OCI-LY3 (cell line): ENCODE measurements around the gene CMSS1.

ENCODE experiments used
- H2AFZ ChIP-seq: fragments of 200-600, 300-600 bp; shearing (Covaris generic); 2 replicates; pipeline ENCODE4 v1.6.0; 2014; ENCODE audit warnings: antibody characterized with exemption, low read depth, low read length
- H3K27ac ChIP-seq: fragments of 200-600, 300-600 bp; sonication (generic); 2 replicates; pipeline ENCODE4 v1.5.1; 2014; ENCODE audit warnings: mild to moderate bottlenecking, low read length, moderate library complexity, mixed read lengths
- H3K27me3 ChIP-seq: fragments of 200-600, 300-600 bp; sonication (generic); 2 replicates; pipeline ENCODE4 v1.6.1; 2014; ENCODE audit warnings: low read depth, low read length, mixed read lengths
- H3K36me3 ChIP-seq: fragments of 200-600, 300-600 bp; sonication (generic); replicated peaks from 2 replicates; pipeline ENCODE3; 2014; ENCODE audit warnings: low read depth, low read length, mixed read lengths
- H3K4me1 ChIP-seq: fragments of 300-600, 200-600 bp; sonication (generic); 2 replicates; pipeline ENCODE4 v1.6.1; 2014; ENCODE audit warnings: low read length, mixed read lengths
- H3K4me2 ChIP-seq: fragments of 200-600, 300-600 bp; sonication (generic); 2 replicates; pipeline ENCODE4 v1.6.1; 2014; ENCODE audit warnings: low read length, mixed read lengths
- H3K4me3 ChIP-seq: fragments of 300-600, 200-600 bp; sonication (generic); 2 replicates; pipeline ENCODE4 v1.5.1; 2014; ENCODE audit warnings: antibody characterized with exemption, mild to moderate bottlenecking, low read length, moderate library complexity
- H3K79me2 ChIP-seq: fragments of 300-600, 200-600 bp; shearing (Covaris generic); 2 replicates; pipeline ENCODE4 v1.6.1; 2014; ENCODE audit warnings: mild to moderate bottlenecking, low read length, mixed read lengths
- H3K9ac ChIP-seq: fragments of 300-600, 200-600 bp; shearing (Covaris generic); 2 replicates; pipeline ENCODE4 v1.6.0; 2014; ENCODE audit warnings: mild to moderate bottlenecking, low read length, moderate library complexity
- H3K9me3 ChIP-seq: fragments of 200-600, 300-600 bp; shearing (Covaris generic); 2 replicates; pipeline ENCODE4 v1.6.1; 2014; ENCODE audit warnings: low read length, mixed read lengths; ENCODE audit not compliant: insufficient read depth
- H4K20me1 ChIP-seq: fragments of 200-600, 300-600 bp; sonication (generic); 2 replicates; pipeline ENCODE4 v1.6.1; 2016; ENCODE audit warnings: low read length, mixed read lengths; ENCODE audit not compliant: insufficient read depth
- CTCF ChIP-seq: fragments of 200-600, 300-600 bp; sonication (generic); IDR thresholded peaks from 2 replicates; pipeline ENCODE4 v1.5.1; 2014; ENCODE audit warnings: antibody characterized with exemption, low read length, low read depth
- EZH2phosphoT487 ChIP-seq: fragments of 200-600 bp; shearing (Covaris generic); IDR thresholded peaks from 2 replicates; pipeline ENCODE4 v1.6.1; 2018; ENCODE audit warnings: antibody characterized with exemption, mixed run types, low read depth

The CMSS1 gene

DNA sequence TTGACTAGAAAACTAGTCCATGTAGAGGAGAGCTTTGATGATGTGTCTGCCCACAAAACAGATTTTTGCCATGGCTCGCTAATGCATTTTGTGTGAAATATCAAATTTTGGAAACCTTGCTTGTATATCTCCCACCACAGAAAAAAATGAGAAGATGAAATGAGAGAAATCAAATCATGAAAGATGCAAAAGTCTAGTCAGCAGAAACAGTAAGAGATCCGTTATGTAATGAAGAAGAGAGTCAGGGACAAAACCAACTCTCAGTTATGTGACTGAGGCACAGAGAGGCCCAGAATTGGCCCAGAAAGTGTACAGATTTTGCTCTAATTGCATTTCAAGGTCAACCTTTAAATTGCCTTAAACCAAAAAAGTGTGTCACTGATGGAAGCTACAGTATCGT is 189.7 kb downstream of the CMSS1 start:
- no peak overlapping the region for H3K4me2 ChIP-seq
- H3K4me3 ChIP-seq, result no peak overlapping the region
- no peak for TF ChIP-seq CTCF
- TF ChIP-seq EZH2phosphoT487, result no peak
- no peaks in the 10 kb centered on the region for H3K27me3 ChIP-seq
- H2AFZ ChIP-seq, result no peak overlapping the region
- H3K9ac ChIP-seq, result no peak overlapping the region
- no peaks in the 10 kb centered on the region for H3K9me3 ChIP-seq
- peaks cover 10% of the 10 kb centered on the region; the same call in 1 of the 2 replicates for H3K79me2 ChIP-seq
- peaks cover 4% of the 10 kb centered on the region; the same call in 1 of the 2 replicates for H4K20me1 ChIP-seq
- H3K4me1 ChIP-seq, result peaks cover 29% of the 10 kb centered on the region
- no peaks in the 10 kb centered on the region for H3K36me3 ChIP-seq
- no peak overlapping the region for H3K27ac ChIP-seq

GRCh38 chr3:100008081-100008698 is 190.5 kb downstream of the CMSS1 start:
- no peaks in the 10 kb centered on the region for H3K36me3 ChIP-seq
- no peak overlapping the region for H3K4me2 ChIP-seq
- peaks cover 10% of the 10 kb centered on the region; the same call in 1 of the 2 replicates for H3K79me2 ChIP-seq
- peaks cover 21% of the 10 kb centered on the region for H3K4me1 ChIP-seq
- no peak for TF ChIP-seq EZH2phosphoT487
- TF ChIP-seq CTCF, result no peak
- no peak overlapping the region for H3K9ac ChIP-seq
- peaks cover 4% of the 10 kb centered on the region; the same call in 1 of the 2 replicates for H4K20me1 ChIP-seq
- H3K27ac ChIP-seq, result no peak overlapping the region
- no peaks in the 10 kb centered on the region for H3K9me3 ChIP-seq
- H3K27me3 ChIP-seq, result no peaks in the 10 kb centered on the region
- no peak overlapping the region for H2AFZ ChIP-seq
- H3K4me3 ChIP-seq, result no peak overlapping the region

DNA sequence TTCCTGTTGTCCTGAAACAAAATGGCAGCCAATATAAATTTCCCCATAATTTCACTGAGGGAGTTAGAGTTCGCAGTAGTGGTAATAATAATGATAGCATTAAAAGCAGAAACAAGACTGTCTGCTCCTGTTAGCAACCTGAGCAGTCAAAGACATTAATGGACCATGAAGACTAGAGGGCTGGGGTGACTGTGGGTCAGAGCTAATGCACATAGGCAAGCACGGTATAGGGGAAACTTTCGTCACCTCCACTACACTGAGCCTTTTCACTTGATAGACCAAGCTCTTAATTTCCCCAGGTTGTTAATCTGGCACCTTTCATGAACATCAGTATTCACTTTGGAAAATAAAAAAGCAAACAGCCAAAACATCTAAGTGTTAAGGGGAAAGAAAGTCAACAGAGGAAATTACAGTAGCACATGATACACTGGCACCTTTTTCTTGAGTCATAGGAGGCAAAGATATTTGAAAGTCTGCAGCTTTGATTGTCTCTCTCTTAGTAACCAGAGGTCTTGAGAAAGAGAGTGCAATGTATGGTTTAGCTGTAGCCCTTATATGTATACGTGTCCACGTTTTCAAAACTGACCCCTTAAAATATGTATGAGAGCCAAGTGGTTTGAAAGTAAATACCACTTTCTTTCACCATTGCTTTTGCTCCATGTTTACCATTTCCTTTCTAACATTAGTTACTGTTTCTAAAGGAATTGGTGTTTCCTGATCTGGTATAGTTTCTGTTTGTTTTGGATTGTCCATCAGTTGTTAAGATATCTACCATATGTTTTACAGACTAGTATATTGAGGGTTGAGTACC is 191.8 kb downstream of the CMSS1 start:
- H2AFZ ChIP-seq, result no peak overlapping the region
- H4K20me1 ChIP-seq, result peaks cover under 1% of the 10 kb centered on the region; the same call in 1 of the 2 replicates
- H3K36me3 ChIP-seq, result no peaks in the 10 kb centered on the region
- peaks cover 8% of the 10 kb centered on the region for H3K4me1 ChIP-seq
- H3K9ac ChIP-seq, result no peak overlapping the region
- no peak overlapping the region for H3K4me3 ChIP-seq
- H3K27me3 ChIP-seq, result no peaks in the 10 kb centered on the region
- no peaks in the 10 kb centered on the region for H3K9me3 ChIP-seq
- H3K27ac ChIP-seq, result no peak overlapping the region
- no peak overlapping the region for H3K4me2 ChIP-seq
- no peak for TF ChIP-seq EZH2phosphoT487
- no peak for TF ChIP-seq CTCF
- peaks cover 8% of the 10 kb centered on the region; the same call in 1 of the 2 replicates for H3K79me2 ChIP-seq

DNA sequence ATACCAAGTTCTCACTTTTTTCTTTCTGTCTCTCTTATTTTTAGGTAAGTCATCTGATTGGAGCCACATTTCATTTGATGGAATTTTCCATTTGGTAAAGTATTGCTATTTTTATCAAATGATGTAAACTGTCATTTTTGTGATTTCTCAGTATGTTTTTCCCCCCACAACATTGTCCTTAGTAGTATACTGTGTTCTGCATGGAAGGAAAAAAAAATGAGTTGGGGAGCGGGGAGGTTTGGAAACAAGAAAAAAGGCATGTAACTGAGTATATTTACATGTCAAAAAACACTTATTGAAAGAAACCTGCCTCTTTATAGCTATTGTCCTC is 192.4 kb downstream of the CMSS1 start:
- H4K20me1 ChIP-seq, result no peaks in the 10 kb centered on the region
- H3K36me3 ChIP-seq, result no peaks in the 10 kb centered on the region
- no peak overlapping the region for H3K4me3 ChIP-seq
- peaks cover 3% of the 10 kb centered on the region; the same call in 1 of the 2 replicates for H3K79me2 ChIP-seq
- H3K9me3 ChIP-seq, result no peaks in the 10 kb centered on the region
- H3K27ac ChIP-seq, result no peak overlapping the region
- no peak overlapping the region for H2AFZ ChIP-seq
- TF ChIP-seq EZH2phosphoT487 (no peak), CTCF (no peak)
- no peak overlapping the region for H3K4me2 ChIP-seq
- no peak overlapping the region for H3K9ac ChIP-seq
- no peaks in the 10 kb centered on the region for H3K27me3 ChIP-seq
- H3K4me1 ChIP-seq, result peaks cover 5% of the 10 kb centered on the region
